Activated T-cell treated with anti-CD3 and anti-CD28 coated beads, Interleukin-2, amount 50 U/mL, for 4 hours (primary cell): ENCODE results near the gene GSKIP. TPM values are rescaled to one million over a fixed set of nuclear protein-coding genes. Genes with fewer than 3 reads are reported as not detected.

Source experiments
- ATAC-seq, 2 donors: fragments of 200-7000 bp; cut with Tn5 transposase; one replicate each; pipeline ENCODE4 v1.10.0; 2021
- DNase-seq: peaks from one replicate; pipeline ENCODE4 v3.0.0-alpha.2; 2020
- H3K27me3 Mint-ChIP-seq: one replicate; pipeline ENCODE4 v1.8.0; 2021; ENCODE audit warnings: low read depth, mixed read lengths
- H3K36me3 Mint-ChIP-seq: one replicate; pipeline ENCODE4 v1.8.0; 2022; ENCODE audit warnings: mixed read lengths; ENCODE audit not compliant: insufficient read depth
- H3K4me1 Mint-ChIP-seq: one replicate; pipeline ENCODE4 v1.8.0; 2021; ENCODE audit warnings: low read depth, mixed read lengths
- H3K4me3 Mint-ChIP-seq: one replicate; pipeline ENCODE4 v1.8.0; 2021; ENCODE audit warnings: mild to moderate bottlenecking, moderate library complexity, mixed read lengths
- H3K9me3 Mint-ChIP-seq: one replicate; pipeline ENCODE4 v1.8.0; 2021; ENCODE audit warnings: mixed read lengths
- total RNA-seq, 3 donors: library from RNA; stranded (reverse); gene quantifications; one replicate each; pipeline ENCODE4 v1.2.1, GENCODE V29; 2021

The GSKIP gene
- total RNA-seq, 3 donors from 2014 or later, result 17.9 to 21.1 (median 19.3) TPM

DNA sequence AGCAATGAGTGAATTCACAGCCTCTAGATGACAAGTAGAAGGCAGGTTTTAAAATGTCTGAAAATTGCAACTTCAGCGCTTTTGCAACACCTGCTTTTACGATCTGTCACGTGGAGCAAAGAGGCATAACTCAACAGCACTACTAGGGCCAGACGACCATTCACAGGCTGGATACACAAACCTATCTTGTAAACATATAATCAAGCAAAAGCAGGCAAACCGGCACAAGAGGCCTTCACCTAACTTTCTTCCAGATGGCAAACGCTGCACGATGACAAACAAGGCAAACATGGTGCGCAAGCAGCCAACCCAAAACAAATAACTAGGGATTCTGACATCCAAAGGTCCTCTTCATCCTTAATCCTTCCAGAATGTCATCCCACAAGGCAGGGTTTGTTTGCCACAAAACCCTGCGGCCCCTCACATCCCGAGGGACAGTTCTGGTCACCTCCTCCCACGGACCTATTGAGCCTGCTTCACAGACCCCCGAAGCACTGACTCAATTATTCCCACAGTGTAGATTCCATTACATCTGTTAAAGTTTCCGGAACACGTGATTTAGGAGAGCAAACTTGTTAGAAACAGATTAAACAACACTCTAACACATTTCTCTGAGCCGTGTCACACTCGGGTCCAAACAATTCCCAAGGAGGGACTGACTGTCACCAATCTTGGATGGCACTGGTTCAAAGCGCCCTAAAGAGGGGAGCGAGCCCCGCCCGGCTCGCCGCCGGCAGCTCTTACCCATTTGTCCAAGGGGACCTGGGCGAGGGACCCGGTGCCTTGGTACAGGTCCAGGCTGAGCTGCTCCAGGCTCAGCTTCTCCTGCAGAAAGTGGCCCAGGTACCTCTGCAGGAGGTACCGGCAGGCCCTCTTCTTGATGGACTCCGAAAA is 1.0 kb upstream of the GSKIP start:
- H3K27me3 Mint-ChIP-seq, result no peaks in the 10 kb centered on the region
- H3K36me3 Mint-ChIP-seq, result peaks cover 1% of the 10 kb centered on the region
- ATAC-seq (peak; percentile 30 to 44), DNase-seq (peak; percentile 4)
- no peaks in the 10 kb centered on the region for H3K9me3 Mint-ChIP-seq
- H3K4me1 Mint-ChIP-seq, result peaks cover 50% of the 10 kb centered on the region
- peak overlapping the region; percentile 95 for H3K4me3 Mint-ChIP-seq

DNA sequence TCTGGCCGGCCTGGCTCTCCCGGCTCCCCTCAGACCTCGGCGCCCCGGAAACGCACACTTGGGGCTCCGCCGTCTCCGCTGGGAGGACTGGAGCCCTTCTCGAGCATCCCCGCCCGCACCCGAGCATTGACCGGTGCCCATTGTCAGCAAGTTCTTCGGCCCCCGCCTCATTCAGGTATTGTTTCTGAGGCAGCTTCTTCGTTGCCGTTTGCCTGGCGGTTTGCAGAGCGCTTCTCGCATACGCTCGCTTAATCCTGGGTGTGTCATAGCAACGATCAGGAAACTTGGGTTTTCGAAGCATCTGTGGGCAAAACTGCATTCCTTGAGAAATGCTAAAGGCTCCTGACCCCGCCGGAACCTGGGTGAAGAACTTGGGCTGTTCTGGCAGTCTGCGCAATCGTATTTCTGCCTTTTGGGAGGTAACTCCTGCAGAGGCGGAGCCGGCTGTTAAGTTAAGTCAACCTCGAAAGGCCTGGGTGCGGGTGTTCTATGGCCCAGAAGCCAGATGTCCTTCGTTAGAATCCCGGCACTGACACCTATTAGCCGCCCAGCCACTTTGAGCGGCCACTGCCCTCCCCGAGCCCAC is 518 bp downstream of the GSKIP start:
- Mint-ChIP-seq H3K27me3 (no peaks in the 10 kb centered on the region), H3K4me1 (peaks cover 57% of the 10 kb centered on the region), H3K36me3 (peaks cover 10% of the 10 kb centered on the region), H3K4me3 (peak overlapping the region; percentile 89), H3K9me3 (peaks cover 2% of the 10 kb centered on the region)
- DNase-seq (peak; percentile 20), ATAC-seq (peak; percentile 15 to 17)

DNA sequence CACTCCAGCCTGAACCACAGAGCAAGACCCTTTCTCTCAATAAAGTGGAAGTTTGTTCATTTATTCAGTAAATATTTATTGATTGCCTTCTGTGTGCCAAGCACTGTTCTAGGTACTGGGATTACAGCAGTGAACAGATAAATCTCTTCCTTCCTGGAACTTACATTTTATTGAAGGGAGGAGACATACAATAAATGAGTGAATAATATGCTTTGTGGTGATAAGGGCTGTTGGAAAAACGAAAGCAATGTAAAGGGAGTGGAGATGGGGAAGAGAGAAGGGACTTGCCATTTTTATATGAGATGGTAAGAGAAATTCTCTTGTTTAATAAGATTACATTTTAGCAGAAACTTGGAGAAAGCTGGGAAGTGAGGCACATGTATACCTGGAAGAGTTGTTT is 1.6 kb downstream of the GSKIP start:
- peaks cover 51% of the 10 kb centered on the region for H3K4me1 Mint-ChIP-seq
- peak overlapping the region; percentile 89 for H3K4me3 Mint-ChIP-seq
- no peak for DNase-seq
- peaks cover 5% of the 10 kb centered on the region for H3K9me3 Mint-ChIP-seq
- H3K36me3 Mint-ChIP-seq, result peaks cover 13% of the 10 kb centered on the region
- no peak for ATAC-seq
- no peaks in the 10 kb centered on the region for H3K27me3 Mint-ChIP-seq

DNA sequence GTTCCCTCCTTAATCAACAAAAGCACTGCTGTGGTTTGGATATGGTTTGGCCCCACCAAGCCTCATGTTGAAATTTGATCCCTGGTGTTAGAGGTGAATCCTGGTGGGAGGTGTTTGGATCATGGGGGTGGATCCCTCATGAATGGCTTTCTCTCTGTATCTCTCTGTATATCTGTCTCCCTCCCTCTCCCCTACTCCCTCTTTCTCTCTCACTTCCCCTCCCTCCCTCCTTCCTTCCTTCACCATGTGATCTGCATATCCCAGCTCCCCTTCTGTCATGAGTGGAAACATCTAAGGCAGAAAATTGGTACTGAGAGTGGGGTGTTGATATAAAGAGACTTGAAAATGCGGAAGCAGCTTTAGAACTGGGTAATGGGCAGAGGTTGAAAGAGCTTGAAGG is 5.2 kb downstream of the GSKIP start:
- H3K9me3 Mint-ChIP-seq, result peaks cover 5% of the 10 kb centered on the region
- H3K4me3 Mint-ChIP-seq, result no peak overlapping the region
- no peaks in the 10 kb centered on the region for H3K27me3 Mint-ChIP-seq
- H3K36me3 Mint-ChIP-seq, result peaks cover 12% of the 10 kb centered on the region
- DNase-seq, result no peak
- ATAC-seq, result no peak
- H3K4me1 Mint-ChIP-seq, result peaks cover 33% of the 10 kb centered on the region

DNA sequence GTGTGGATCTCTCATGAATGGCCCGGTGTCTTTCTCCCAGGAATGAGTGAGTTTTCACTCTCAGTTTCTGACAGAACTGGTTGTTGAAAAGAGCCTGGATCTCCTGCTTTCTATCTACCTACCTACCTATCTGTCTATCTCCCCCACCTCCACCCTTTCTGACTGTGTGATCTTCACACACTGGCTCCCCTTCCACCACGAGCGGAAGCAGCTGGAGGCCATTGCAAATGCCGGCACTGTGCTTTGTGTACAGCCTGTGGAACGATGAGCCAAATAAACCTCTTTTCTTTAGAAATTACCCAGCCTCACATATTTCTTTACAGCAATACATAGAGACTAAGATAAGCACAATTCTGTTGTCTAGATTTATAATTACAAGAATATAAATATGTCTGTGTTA is 7.2 kb downstream of the GSKIP start:
- ATAC-seq (no peak), DNase-seq (no peak)
- Mint-ChIP-seq H3K36me3 (peaks cover 16% of the 10 kb centered on the region), H3K9me3 (peaks cover 5% of the 10 kb centered on the region), H3K4me1 (peaks cover 19% of the 10 kb centered on the region), H3K27me3 (no peaks in the 10 kb centered on the region), H3K4me3 (no peak overlapping the region)

DNA sequence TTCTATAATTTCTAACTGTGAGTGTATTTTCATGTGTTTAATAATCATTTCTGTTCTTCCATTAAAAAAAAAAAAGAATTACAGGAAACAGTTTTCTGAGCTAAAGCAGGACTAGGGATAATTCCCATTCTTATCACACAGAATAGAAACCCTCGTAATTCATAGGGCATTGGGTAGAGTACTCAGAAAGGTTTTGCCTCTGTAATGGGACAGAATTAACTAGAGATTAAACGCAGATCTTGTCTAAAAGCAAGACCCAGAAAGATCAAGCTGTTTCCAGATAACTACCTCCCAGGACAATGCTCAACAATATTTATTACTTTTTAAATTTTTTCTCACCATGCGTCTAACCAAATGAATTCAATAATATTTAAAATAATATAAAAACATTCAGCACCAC is 10.2 kb downstream of the GSKIP start:
- H3K4me3 Mint-ChIP-seq, result no peak overlapping the region
- peaks cover 15% of the 10 kb centered on the region for H3K36me3 Mint-ChIP-seq
- no peak for ATAC-seq
- H3K9me3 Mint-ChIP-seq, result peaks cover 5% of the 10 kb centered on the region
- H3K27me3 Mint-ChIP-seq, result no peaks in the 10 kb centered on the region
- no peak for DNase-seq
- peaks cover 12% of the 10 kb centered on the region for H3K4me1 Mint-ChIP-seq

DNA sequence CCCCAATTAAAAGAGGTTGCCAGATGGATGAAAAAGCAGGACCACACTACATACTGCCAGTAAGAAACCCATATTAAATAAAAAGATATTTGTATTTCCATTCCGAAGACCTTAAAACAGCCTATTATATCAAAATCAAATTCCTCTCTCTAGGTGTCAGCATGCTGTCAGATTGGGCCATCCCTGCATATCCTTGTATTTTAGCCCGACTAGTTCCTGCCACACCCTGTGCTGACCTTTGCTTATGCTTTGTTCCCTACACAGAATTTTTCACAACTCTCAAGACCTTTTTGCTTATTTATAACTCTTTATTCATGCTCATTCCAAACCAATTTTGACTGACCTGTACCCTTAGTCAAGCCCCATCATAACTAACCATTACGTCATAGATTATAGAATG is 12.8 kb downstream of the GSKIP start:
- Mint-ChIP-seq H3K36me3 (peaks cover 9% of the 10 kb centered on the region), H3K4me3 (no peak overlapping the region), H3K4me1 (peaks cover 4% of the 10 kb centered on the region), H3K27me3 (no peaks in the 10 kb centered on the region), H3K9me3 (no peaks in the 10 kb centered on the region)
- DNase-seq (no peak), ATAC-seq (no peak)

DNA sequence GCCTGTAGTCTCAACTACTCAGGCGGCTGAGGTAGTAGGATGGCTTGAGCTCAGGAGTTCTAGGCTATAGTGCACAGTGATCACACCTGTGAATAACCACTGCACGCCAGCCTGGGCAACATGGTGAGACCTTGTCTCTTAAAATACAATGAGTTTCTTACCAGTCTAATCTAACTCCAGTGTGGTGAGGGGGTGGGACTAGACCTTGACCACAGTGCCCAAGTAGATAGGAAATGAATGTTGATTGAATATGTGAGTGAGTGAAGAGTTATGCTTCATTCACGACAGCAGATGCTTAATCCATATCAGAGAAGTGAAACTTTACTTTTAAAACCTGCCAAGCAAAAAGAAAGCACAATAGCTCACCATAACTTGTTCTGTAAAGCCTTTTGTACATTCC is 17.4 kb downstream of the GSKIP start:
- no peak overlapping the region for H3K4me3 Mint-ChIP-seq

DNA sequence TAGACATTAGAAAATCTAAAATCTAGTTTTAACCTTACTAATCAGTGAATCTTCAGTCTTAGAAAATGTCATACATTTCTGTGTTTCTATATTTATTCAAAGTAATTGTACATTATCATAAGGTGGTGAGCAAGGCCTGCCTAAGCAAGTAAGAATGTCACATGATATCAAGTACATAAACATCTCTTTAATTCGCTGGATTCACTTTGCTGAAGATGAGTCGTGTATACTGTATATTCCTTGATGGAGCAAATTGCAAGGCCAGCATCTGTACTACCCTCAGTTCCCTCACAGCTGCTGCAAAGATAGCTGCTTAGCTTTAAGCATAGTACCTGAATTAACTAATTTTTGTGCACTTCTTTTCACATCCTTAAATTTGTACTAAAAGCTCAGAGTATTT is 20.1 kb downstream of the GSKIP start:
- no peak for ATAC-seq
- no peaks in the 10 kb centered on the region for H3K4me1 Mint-ChIP-seq
- DNase-seq, result no peak
- no peak overlapping the region for H3K4me3 Mint-ChIP-seq
- H3K27me3 Mint-ChIP-seq, result no peaks in the 10 kb centered on the region
- H3K9me3 Mint-ChIP-seq, result no peaks in the 10 kb centered on the region
- H3K36me3 Mint-ChIP-seq, result peaks cover 22% of the 10 kb centered on the region

More for the DNA sequence above, 17.4 kb downstream of the GSKIP start:
- H3K36me3 Mint-ChIP-seq, result peaks cover 20% of the 10 kb centered on the region
- H3K9me3 Mint-ChIP-seq, result no peaks in the 10 kb centered on the region
- no peaks in the 10 kb centered on the region for H3K27me3 Mint-ChIP-seq
- ATAC-seq (no peak), DNase-seq (no peak)
- peaks cover 4% of the 10 kb centered on the region for H3K4me1 Mint-ChIP-seq

DNA sequence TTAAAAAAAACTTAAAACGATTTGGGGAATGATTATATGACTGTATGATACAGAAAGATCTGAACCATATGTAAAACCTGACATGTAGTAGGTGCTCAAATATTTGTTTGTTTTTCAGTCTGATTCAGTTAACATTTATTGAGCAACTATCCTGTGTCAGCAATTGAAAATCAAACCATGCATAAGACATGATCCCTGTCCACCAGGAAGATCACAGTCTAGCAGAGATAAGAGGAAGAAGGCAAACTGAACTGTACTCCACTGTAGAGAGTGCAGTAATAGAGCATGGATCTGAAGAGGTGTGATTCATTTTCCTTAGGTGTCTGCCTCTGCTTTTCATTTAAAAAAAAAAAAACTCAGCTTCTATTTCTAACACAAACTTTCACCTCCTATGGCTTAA is 20.7 kb downstream of the GSKIP start:
- ATAC-seq (no peak), DNase-seq (no peak)
- Mint-ChIP-seq H3K36me3 (peaks cover 22% of the 10 kb centered on the region), H3K27me3 (no peaks in the 10 kb centered on the region), H3K4me1 (no peaks in the 10 kb centered on the region), H3K9me3 (no peaks in the 10 kb centered on the region), H3K4me3 (no peak overlapping the region)

DNA sequence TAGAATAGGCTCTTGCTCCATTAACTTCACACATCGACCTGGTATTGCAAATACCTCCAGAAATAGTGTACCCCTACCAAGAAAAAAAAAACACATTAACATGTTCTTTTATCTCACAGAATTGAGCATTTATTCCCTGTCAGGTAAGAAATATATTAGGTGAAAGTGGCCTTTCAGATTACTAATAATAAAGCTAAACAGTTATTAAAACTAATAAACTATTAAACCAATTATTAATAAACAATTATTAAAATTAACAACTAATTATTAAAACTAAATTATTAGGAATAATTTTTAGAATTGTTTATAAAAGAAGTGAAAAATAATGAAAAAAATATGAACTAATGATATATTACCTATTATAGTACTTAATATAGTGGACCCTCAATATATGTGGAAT is 21.4 kb downstream of the GSKIP start:
- Mint-ChIP-seq H3K9me3 (no peaks in the 10 kb centered on the region), H3K36me3 (peaks cover 22% of the 10 kb centered on the region), H3K4me3 (no peak overlapping the region), H3K27me3 (no peaks in the 10 kb centered on the region), H3K4me1 (no peaks in the 10 kb centered on the region)
- no peak for DNase-seq
- ATAC-seq, result no peak

DNA sequence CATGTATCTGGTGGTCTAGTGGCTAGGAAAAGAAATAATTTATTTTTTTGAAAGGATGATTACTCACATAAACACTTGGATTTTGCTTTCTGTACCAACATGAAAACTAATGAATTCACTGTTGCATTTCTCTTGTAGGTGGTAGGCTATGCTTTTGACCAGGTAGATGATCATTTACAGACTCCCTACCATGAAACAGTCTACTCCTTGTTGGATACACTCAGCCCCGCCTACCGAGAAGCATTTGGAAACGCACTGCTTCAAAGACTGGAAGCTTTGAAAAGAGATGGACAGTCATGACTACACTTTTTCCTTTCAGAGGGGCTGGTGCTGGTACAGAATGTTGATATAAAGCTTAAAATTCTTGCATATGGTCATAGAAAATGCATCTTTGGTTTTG is 22.1 kb downstream of the GSKIP start:
- Mint-ChIP-seq H3K36me3 (peaks cover 22% of the 10 kb centered on the region), H3K27me3 (no peaks in the 10 kb centered on the region), H3K4me1 (no peaks in the 10 kb centered on the region), H3K4me3 (no peak overlapping the region), H3K9me3 (no peaks in the 10 kb centered on the region)
- DNase-seq (no peak), ATAC-seq (no peak)

DNA sequence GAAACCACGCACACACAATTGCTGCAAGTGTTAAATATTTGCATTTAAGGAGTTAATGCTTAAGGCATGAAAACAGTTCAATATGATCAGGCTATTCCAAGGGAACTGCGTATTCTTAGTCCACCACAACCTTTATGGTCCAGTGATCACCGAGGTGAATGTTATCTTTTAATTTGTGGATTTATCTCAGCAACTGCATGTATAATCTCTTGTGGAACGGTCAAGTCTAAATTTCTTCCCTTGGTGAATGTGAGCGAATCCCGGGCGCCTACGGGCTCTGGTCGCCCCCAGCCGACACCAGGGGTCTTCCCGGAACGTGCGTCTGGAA is 27.6 kb downstream of the GSKIP start:
- ATAC-seq (no peak), DNase-seq (no peak)
- H3K4me3 Mint-ChIP-seq, result peak overlapping the region; percentile 92
- no peaks in the 10 kb centered on the region for H3K27me3 Mint-ChIP-seq
- H3K4me1 Mint-ChIP-seq, result peaks cover 4% of the 10 kb centered on the region
- H3K9me3 Mint-ChIP-seq, result no peaks in the 10 kb centered on the region
- peaks cover 5% of the 10 kb centered on the region for H3K36me3 Mint-ChIP-seq

DNA sequence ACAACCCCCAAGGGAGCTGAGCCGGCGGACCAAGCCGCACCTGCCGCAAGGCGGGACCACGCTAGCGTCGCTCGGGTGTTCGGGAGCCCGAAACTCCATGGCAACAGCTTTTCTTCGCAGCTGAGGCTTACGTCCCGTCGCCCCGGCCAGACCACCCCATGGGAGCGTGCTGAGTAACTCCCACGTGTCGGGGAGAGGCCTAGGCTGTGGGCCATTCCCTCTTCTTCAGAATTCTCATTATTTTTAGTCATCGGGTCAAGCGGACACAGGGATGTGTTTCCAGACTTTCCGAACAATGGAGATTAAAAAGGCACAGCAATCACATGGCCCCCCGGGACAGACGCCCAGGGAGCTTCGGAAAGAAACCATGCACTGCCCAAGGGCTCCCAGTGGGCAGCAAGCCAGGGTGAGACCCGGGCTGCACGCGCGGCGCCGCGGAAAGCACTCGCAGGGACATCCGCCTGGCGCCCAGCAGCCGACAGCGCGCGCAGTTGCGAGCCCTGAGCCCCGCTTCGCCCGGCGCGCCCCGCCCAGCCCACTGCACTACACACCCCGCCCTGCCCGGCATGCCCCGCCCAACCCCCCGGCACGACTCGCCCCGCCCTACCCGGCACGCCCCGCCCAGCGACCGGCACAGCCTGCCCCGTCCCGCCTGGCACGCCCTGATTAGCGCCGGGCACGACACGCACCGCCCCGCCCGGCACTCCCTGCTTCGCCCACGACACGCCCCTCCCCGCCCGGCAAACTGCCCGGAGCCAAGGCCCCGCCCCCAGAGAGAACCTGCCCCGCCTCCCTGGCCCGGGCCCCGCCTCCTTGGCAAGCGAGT is 28.2 kb downstream of the GSKIP start:
- peaks cover 4% of the 10 kb centered on the region for H3K4me1 Mint-ChIP-seq
- H3K9me3 Mint-ChIP-seq, result no peaks in the 10 kb centered on the region
- H3K36me3 Mint-ChIP-seq, result peaks cover 5% of the 10 kb centered on the region
- H3K27me3 Mint-ChIP-seq, result no peaks in the 10 kb centered on the region
- H3K4me3 Mint-ChIP-seq, result peak overlapping the region; percentile 92
- ATAC-seq (peak; percentile 93 to 96), DNase-seq (peak; percentile 100)
